WI38 (cell line): ENCODE results near the gene PTGS2.

Experiments used
- H3K4me3 ChIP-seq: 2 replicates; pipeline ENCODE4 v1.5.1; 2011; ENCODE audit warnings: low read depth, mild to moderate bottlenecking, control low read depth, low read length
- CTCF ChIP-seq: IDR thresholded peaks from 2 replicates; pipeline ENCODE4 v1.5.1; 2012; ENCODE audit warnings: low read depth, mild to moderate bottlenecking, control low read depth, low read length

PTGS2 gene

GRCh38 chr1:186703209-186703766 lies 23.1 kb upstream of the PTGS2 start:
- TF ChIP-seq CTCF, result no peak

GRCh38 chr1:186700722-186701121 lies 20.5 kb upstream of the PTGS2 start:
- H3K4me3 ChIP-seq, result no peak overlapping the region
- no peak for TF ChIP-seq CTCF

More at GRCh38 chr1:186703209-186703766, 23.1 kb upstream of the PTGS2 start:
- H3K4me3 ChIP-seq, result peak overlapping the region; percentile 30

GRCh38 chr1:186699519-186699918 lies 19.3 kb upstream of the PTGS2 start:
- TF ChIP-seq CTCF, result no peak
- no peak overlapping the region for H3K4me3 ChIP-seq

GRCh38 chr1:186689907-186690306 lies 9.7 kb upstream of the PTGS2 start:
- no peak overlapping the region for H3K4me3 ChIP-seq
- TF ChIP-seq CTCF, result no peak

- H3K4me3 ChIP-seq, result no peak overlapping the region
- TF ChIP-seq CTCF, result no peak
Measured at GRCh38 chr1:186689376-186689775, 9.2 kb upstream of the PTGS2 start.

- TF ChIP-seq CTCF, result no peak
- no peak overlapping the region for H3K4me3 ChIP-seq
Measured at GRCh38 chr1:186683652-186684410, 3.6 kb upstream of the PTGS2 start.

GRCh38 chr1:186682736-186683135 lies 2.5 kb upstream of the PTGS2 start:
- H3K4me3 ChIP-seq, result no peak overlapping the region
- TF ChIP-seq CTCF, result no peak
